Epithelial cell of esophagus (primary cell): ENCODE measurements around the gene LRRC26.

Experiments used
- DNase-seq: peaks from one replicate; pipeline ENCODE4 v3.0.0; 2010; ENCODE audit warnings: low read depth
- H3K4me3 ChIP-seq: 2 replicates; pipeline ENCODE4 v1.5.1; 2011; ENCODE audit warnings: mild to moderate bottlenecking, low read length, control low read depth
- TF ChIP-seq, protein P1 (sequence below): IDR thresholded peaks from 2 replicates; pipeline ENCODE4 v1.5.1; 2011; ENCODE audit warnings: low read depth, mild to moderate bottlenecking, low read length, control low read depth, inconsistent platforms; ENCODE audit not compliant: insufficient read depth; ENCODE audit errors: missing control alignments

Gene LRRC26

DNA sequence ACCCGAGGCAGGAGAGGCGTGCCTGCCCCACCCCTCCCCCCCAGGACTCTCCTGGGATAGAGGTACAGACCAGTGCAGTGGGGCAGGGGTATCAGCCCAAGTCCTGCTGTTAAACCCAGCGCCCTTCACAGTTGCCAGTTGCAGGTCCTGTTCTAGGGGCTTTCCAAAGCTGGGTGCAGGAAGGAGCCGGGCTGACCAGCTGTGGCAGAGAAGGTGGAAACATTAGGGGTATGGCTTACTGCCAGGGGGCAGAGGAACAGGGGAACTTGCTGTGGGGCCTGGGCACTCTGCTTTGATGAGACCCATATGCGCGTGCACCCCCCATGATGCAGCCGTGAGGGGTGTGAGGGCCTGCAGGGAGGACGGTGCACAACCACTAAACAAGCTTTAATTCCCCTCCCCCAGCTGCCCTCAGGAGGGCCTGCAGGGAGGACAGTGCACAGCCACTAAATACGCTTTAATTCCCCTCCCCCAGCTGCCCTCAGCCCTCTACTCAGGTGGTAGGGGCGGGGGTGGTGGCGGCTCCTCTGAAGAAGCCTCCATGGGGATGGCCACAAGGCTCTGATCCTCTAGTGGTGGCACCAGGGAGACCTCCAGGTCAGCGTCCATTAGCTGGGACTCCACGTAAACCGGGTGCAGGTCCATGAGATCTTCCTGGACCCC lies 766 bp upstream of the LRRC26 start:
- DNase-seq = no peak
- TF ChIP-seq, protein P1, sequence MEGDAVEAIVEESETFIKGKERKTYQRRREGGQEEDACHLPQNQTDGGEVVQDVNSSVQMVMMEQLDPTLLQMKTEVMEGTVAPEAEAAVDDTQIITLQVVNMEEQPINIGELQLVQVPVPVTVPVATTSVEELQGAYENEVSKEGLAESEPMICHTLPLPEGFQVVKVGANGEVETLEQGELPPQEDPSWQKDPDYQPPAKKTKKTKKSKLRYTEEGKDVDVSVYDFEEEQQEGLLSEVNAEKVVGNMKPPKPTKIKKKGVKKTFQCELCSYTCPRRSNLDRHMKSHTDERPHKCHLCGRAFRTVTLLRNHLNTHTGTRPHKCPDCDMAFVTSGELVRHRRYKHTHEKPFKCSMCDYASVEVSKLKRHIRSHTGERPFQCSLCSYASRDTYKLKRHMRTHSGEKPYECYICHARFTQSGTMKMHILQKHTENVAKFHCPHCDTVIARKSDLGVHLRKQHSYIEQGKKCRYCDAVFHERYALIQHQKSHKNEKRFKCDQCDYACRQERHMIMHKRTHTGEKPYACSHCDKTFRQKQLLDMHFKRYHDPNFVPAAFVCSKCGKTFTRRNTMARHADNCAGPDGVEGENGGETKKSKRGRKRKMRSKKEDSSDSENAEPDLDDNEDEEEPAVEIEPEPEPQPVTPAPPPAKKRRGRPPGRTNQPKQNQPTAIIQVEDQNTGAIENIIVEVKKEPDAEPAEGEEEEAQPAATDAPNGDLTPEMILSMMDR = no peak
- no peak overlapping the region for H3K4me3 ChIP-seq

DNA sequence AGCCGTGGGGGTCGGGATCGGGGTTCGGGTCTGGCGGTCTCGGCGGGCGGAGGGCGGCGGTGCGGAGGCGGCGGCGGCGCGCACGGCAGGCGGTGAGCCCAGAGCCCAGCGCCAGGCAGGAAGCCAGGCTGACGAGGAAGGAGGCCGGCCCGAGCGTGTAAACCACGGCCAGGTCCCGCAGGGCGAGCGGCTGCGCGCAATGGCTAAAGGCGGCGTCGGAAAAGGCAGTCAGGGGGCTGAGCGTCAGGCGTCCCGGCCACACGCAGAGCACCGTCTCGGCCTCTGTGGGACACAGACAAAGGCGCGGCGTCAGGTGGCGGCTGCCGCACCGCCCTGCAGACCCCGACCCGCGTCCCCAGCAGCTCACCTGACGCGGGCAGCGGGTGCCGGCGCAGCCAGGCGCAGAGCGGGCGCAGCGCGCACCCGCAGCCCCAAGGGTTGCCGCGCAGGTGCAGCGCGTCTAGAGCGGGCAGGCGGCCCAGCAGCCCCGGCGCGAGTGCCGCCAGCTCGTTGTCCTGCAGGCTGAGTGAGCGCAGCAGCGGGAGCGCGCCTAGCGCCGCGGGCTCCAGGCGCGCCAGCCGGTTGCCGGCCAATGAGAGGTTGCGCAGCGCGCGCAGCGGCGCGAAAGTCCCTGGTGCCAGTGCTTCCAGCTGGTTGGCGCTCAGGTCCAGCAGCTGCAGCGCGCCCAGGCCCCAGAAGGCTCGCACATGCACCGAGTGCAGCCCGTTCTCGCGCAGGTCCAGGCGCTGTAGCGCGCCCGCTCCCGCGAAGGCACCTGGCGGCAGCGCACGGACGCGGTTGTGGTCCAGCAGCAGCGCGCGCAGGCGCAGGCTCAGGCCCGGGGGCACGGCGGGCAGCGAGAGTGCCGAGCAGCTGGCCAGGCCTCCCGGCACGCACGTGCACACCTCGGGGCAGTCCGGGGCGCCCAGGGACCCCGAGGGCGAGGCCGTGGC lies 671 bp downstream of the LRRC26 start:
- H3K4me3 ChIP-seq = peak overlapping the region; percentile 25
- peak; percentile 70 for DNase-seq
- TF ChIP-seq, protein P1 = no peak

- TF ChIP-seq, protein P1 = no peak
- DNase-seq = no peak
- peak overlapping the region; percentile 24 for H3K4me3 ChIP-seq
Observed at GRCh38 chr9:137168573-137168903, 1.3 kb downstream of the LRRC26 start.

GRCh38 chr9:137167747-137168572 lies 1.9 kb downstream of the LRRC26 start:
- TF ChIP-seq, protein P1 = no peak
- DNase-seq = no peak
- no peak overlapping the region for H3K4me3 ChIP-seq

- DNase-seq = no peak
- TF ChIP-seq, protein P1 = no peak
- H3K4me3 ChIP-seq = no peak overlapping the region
Observed at GRCh38 chr9:137167277-137167746, 2.5 kb downstream of the LRRC26 start.

DNA sequence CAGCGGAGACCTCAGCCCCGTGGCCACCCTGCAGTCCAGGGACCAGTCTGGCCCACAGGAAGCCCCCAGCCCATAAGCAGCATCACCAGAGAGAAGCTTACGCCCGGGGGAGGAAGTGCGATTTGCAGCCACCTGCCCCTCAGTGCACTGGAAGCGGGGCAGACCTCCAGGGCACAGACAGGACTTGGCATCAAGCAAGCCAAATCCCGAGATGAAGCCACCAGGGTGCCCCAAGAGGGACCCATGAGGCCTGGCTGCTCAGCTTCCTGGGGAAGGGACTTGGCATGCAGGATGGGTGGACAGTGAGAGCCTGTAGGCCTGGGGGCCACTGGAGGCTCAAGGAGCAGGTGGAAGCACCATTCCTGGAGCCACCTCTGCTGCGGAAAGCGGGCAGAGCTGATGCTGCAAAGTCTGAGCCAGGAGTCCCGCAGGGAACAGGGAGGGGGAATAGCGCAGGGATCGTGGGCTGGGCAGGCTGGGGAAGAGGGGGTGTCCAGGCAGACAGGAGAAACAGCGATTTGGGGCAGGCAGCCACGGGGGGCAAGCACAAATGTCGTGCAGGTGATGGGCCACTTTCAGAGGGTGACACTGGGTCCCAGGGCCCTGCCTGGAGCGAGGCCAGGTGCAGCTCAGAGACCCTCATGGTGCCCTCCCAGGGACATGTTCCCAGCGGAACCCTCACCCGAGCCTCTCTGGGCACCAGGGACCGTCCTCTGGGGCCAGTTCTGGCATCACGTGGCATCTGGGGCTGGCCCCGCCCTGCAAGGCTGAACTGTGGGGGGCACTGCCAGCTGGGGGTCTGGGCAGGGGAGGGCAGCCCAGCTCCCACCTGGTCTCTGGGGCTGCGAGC lies 3.2 kb downstream of the LRRC26 start:
- TF ChIP-seq, protein P1 = no peak
- H3K4me3 ChIP-seq = no peak overlapping the region
- no peak for DNase-seq
